Bone marrow (tissue), 2 donors: Measurements from ENCODE around the gene GALNT14.

ENCODE experiments used
- DNase-seq, 2 donors: peaks; one replicate each; lab custom pipeline; 2025; lab: John Stamatoyannopoulos, UW

The GALNT14 gene

GRCh38 chr2:31014516-31014915, 123.7 kb downstream of the GALNT14 start:
- no peak for DNase-seq

GRCh38 chr2:31013301-31013700, 124.9 kb downstream of the GALNT14 start:
- no peak for DNase-seq

GRCh38 chr2:31012406-31012805, 125.8 kb downstream of the GALNT14 start:
- no peak for DNase-seq

- no peak for DNase-seq
Observed at GRCh38 chr2:31011587-31011986, 126.7 kb downstream of the GALNT14 start.

- DNase-seq = no peak
Observed at GRCh38 chr2:31008561-31009114, 129.6 kb downstream of the GALNT14 start.

- no peak for DNase-seq
Observed at GRCh38 chr2:31004257-31004656, 134.0 kb downstream of the GALNT14 start.

GRCh38 chr2:31003749-31004148, 134.5 kb downstream of the GALNT14 start:
- no peak for DNase-seq

- no peak for DNase-seq
Observed at GRCh38 chr2:31002537-31003150, 135.6 kb downstream of the GALNT14 start.

- DNase-seq = no peak
Observed at GRCh38 chr2:31000970-31001369, 137.3 kb downstream of the GALNT14 start.

- DNase-seq = no peak
Observed at GRCh38 chr2:30998672-30999071, 139.6 kb downstream of the GALNT14 start.

- DNase-seq = no peak
Observed at GRCh38 chr2:30997979-30998378, 140.3 kb downstream of the GALNT14 start.

GRCh38 chr2:30994227-30995056, 143.8 kb downstream of the GALNT14 start:
- no peak for DNase-seq

- no peak for DNase-seq
Observed at GRCh38 chr2:30992781-30993180, 145.5 kb downstream of the GALNT14 start.

- no peak for DNase-seq
Observed at GRCh38 chr2:30990671-30991070, 147.6 kb downstream of the GALNT14 start.

- DNase-seq = no peak
Observed at GRCh38 chr2:30990176-30990575, 148.1 kb downstream of the GALNT14 start.

GRCh38 chr2:30989746-30990145, 148.5 kb downstream of the GALNT14 start:
- DNase-seq = no peak

GRCh38 chr2:30987566-30987965, 150.7 kb downstream of the GALNT14 start:
- DNase-seq = no peak

GRCh38 chr2:30986231-30986580, 152.0 kb downstream of the GALNT14 start:
- no peak for DNase-seq

GRCh38 chr2:30985493-30986230, 152.6 kb downstream of the GALNT14 start:
- DNase-seq = no peak

GRCh38 chr2:30984148-30984547, 154.1 kb downstream of the GALNT14 start:
- DNase-seq = no peak

GRCh38 chr2:30981510-30981909, 156.7 kb downstream of the GALNT14 start:
- DNase-seq = no peak

- DNase-seq = no peak
Observed at GRCh38 chr2:30981096-30981495, 157.1 kb downstream of the GALNT14 start.

GRCh38 chr2:30979822-30980245, 158.4 kb downstream of the GALNT14 start:
- DNase-seq = no peak
